ENCODE data around the gene RTN3.
"Not testable (repeated sequence)": the region's sequence is repeated elsewhere in the genome, so short reads cannot be mapped to it uniquely, and the experiment has no call there.

RTN3 gene

DNA sequence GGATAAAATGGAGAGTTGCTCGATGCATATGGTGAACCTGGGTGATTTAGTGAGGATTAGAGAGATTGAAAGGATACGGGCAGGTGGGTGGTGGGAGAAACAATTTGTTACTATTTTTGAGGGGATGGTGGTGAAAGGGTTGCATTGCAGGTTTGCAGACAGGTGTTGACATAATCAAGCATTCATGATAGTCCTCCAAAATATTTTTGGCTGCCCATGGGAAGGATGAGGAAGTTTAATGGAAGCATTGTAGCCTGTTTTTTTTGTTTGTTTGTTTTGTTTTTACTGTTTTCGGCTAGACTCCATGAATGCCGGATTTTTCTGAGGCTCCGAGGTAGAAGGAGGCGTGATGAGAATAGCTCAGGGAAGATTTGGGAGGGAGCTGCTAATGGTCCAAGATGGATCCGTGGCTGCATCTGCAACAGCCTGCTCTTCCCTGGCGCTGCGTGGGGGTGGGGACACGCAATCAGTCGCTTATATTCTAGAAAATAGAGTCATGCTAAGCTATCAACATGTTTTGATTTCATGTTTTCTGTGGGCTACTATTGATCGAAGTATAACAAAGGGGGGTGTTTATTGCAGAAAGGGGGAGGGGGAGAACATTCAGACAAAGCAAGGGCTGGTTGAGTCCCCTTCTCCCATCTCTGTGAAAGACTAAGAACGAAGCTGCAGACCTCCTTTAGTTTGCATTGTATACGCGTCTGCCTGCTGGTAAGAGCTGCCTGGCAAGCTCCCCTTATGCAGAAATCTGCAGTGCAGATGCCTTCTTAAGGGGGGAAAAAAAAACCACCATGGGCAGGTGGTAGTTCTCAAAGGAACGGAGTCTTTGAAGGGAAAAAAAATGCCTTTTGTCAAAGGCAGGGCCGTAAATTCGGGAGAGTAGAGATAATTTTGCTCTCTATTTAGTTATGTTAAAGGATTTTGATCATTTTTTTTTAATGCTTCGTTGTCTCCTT lies 1.0 kb downstream of the RTN3 start:
- DNase-seq (ENCODE audit: low read depth in 3 of 3): peak in 1 of 3 experiments; percentile 22

DNA sequence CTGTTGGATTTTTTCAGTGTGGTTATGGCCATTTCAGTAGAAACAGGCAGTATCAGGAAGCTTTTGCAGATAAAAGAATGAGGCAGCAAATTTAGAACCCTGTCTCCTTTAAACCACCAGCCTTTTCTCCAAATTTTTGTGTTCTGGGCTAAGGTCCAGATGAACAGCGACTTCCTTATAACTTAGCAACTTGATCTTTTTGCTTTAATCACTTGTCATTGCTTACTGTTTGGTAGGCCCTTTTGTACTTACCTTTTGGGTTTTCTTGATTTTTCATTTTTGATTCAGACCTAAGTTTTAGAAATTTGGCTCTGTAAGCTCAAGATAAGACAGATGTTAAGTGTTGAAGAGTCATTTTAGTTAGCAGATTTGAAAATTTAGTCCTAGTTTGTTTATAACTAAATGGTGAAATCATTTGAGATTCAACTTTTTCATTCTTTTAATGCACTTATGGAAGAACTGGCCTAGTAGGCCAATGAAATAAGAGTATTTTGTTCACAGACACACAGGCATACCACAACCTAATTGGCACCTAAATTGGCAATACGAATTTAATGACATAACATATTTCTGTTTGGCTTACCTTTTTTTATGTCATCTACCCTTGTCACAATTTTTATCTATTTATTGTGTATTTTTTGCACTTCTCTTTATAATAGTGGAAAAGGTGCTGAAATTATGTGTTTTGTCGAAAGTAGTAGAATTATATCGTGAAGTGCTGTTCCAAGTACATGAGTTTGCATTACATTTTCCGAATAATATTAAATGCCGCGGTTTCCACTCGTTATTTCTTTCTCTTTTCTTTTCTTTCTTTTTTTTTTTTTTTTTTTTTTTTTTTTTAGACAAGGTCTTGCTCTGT lies 2.1 kb downstream of the RTN3 start:
- no peak for DNase-seq (ENCODE audit: low read depth in 3 of 3)

DNA sequence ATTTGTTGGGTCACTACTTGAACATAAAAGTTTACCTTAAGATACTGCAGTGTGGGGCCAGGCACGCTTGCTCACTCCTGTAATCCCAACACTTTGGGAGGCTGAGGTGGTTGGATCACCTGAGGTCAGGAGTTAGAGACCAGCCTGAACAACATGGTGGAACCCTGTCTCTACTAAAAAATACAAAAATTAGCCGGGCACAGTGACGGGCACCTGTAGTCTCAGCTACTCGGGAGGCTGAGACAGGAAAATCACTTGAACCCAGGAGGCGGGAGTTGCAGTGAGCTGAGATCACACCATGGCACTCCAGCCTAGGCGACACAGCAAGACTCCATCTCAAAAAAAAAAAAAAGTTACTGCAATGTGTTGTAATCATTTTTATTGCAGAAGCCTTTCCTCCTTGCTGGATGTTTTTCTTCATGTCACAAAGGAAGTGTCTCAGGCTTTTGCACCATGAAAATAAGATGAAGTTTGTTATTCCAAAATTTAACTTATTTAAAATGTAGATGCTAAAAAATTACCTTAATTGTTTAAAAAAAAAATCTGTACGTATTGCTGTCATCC lies 3.9 kb downstream of the RTN3 start:
- not testable (repeated sequence) for DNase-seq (ENCODE audit: low read depth in 3 of 3)

DNA sequence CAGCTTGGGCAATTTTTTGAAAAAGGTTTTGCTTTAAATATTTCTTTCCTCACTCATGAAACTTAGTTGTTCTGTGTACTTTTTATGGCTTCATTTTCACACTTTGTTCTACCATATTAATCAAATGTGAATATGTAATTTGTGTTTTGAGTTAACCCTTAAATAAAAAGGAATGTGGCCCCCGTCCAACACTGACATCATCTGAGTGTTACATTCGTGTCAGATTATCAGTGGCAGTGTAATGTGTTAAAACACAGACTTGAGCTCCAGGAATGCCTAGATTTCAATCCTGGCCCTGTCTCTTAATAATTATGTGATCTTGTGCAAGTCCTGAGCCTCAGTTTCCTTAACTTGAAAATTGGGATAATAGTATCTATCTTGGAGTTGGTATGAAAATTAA lies 5.6 kb downstream of the RTN3 start:
- DNase-seq (ENCODE audit: low read depth in 3 of 3): no peak

DNA sequence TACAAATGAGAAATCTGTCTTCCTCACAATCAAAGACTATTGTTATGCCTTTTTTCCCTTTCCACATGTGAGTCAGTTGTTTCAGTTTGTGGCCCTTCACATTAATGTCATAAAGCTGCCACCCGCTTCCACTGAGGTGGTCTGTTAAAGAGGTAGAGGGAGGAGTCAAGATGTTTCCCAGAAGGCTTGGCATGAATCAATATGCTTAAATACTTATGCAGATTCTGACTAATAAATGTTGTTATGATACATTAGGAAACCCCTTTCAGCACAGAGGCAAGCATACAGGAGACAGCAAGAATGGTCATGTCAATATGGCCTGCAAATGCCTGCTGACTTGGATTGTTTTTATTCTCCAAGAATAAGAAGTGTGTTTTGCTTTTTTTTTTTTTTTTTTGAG lies 6.5 kb downstream of the RTN3 start:
- DNase-seq (ENCODE audit: low read depth in 3 of 3): peak in 1 of 3 experiments; percentile 20

DNA sequence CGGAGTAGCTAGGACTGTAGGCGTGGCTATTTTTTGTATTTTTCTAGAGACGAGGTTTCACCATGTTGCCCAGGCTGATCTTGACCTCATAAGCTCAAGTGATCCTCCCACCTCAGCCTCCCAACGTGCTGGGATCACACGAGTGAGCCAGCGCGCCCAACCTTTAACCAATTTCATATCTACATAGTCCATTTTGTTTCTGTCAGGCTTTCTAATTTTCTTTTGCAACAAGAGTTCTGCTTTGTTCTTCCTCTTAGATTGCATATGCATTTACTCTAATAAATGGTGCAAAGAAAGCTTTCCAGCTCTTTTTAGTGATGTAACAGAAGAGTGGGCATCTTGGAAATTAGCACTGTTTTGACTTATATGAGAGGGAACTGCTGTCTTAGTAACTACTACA lies 13.3 kb downstream of the RTN3 start:
- DNase-seq (ENCODE audit: low read depth in 3 of 3): no peak

DNA sequence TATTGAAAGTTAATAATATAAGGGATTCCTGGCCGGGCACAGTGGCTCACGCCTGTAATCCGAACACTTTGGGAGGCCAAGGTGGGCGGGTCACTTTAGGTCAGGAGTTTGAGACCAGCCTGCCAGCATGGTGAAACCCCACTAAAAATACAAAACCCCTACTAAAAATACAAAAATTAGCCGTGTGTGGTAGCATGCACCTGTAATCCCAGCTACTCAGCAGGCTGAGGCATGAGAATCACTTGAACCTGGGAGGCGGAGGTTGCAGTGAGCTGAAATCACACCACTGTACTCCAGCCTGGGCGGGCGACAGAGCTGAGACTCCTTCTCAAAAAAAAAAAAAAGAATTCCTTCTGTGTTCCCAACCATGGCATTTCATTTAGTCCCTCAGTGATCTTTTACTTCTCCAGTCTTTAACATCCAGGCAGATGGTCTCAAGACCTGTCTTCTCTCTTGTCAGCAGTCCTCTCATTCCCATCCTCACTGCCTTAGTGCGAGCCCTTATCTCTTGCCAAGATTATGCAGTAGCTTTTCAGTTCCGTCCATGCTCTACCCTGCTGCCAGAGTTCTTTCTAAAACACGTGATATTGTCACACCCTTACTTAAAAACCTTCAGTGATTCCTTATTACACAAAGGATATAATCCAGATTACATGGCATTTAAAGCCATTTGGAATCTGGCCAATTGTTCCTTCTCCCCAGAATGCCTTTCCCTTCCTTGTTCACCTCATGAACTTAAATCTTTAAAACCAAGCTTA lies 17.9 kb downstream of the RTN3 start:
- DNase-seq (ENCODE audit: low read depth in 3 of 3): no peak

DNA sequence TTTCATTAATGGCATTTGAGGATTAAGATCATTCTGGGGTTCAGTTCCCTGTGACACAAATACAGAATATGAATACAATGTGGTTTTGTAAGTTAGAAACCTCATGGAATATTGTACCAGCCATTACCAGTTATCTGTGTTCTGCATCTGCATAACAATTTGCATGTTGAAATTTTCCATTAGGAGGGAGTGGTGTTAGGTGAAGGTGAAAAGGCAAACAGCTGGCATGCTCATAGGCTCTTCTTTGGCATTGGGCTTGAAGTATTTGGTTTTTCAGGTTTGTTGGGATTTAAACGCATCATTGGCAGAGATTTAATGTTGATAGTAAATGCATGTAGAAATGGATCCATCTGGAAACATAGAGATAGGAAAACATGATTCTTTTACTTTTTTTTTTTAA lies 18.6 kb downstream of the RTN3 start:
- DNase-seq (ENCODE audit: low read depth in 3 of 3): no peak

DNA sequence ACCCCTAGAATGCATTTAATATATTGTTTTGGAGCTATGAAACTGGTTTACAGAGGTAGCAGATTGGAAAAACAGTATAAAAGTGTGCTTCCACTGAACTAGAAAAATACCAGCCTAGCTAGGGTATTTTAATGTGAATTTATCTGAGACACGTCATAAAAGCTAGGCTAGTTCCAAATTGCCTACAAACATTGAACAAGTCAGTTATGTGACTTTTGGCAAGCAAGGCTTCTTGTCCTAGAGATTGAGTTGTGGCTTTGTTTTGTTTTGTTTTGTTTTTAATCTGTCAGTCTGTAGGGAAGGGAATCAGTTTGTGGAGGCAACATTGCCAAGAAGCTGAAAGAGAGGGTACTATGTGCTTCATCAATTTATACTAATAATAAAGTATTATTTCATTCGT lies 24.2 kb downstream of the RTN3 start:
- DNase-seq (ENCODE audit: low read depth in 3 of 3): no peak

DNA sequence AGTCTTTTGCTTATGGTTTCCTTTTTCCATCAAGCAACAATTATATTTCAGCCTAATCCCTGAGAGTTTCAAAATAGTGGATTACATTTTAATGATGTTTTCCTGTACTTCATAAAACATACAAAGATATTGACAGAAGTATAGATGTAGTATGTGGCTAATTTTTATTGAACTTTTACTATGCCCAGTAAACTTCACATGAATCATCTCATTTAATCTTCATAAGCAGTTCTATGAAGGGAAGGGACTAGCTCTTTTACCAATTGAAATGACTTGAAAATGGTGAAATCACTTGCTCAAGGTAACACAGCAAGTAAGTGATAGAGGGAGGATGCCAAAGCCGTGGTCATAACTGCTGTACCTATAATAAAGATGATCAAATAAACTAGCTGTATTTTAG lies 27.5 kb downstream of the RTN3 start:
- DNase-seq (ENCODE audit: low read depth in 3 of 3): no peak

DNA sequence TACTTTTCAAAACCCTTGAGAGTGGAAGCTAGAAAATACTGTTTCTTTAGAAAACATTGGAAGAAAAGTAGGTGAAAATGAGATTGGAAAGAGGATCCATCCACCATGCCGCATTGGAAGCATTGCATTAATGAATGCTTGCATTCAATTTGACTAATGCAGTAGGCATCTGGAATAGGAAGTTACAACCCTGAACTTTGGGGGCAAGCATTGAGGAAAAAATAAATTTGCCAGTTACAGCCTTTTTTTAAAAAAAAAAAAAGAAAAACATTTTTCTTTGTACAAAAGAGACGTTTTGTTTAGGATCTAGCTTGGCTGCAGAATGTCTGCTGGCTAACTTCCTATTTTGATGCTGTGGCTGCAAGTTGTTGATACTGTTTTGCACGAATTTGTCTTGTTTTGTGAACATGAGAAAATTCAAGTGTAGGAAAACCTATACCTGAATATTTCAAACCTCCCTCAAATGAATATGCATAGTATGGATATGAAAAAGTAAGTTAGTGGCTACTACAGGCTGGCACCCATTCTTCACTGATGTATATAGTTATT lies 28.1 kb downstream of the RTN3 start:
- DNase-seq (ENCODE audit: low read depth in 3 of 3): no peak

DNA sequence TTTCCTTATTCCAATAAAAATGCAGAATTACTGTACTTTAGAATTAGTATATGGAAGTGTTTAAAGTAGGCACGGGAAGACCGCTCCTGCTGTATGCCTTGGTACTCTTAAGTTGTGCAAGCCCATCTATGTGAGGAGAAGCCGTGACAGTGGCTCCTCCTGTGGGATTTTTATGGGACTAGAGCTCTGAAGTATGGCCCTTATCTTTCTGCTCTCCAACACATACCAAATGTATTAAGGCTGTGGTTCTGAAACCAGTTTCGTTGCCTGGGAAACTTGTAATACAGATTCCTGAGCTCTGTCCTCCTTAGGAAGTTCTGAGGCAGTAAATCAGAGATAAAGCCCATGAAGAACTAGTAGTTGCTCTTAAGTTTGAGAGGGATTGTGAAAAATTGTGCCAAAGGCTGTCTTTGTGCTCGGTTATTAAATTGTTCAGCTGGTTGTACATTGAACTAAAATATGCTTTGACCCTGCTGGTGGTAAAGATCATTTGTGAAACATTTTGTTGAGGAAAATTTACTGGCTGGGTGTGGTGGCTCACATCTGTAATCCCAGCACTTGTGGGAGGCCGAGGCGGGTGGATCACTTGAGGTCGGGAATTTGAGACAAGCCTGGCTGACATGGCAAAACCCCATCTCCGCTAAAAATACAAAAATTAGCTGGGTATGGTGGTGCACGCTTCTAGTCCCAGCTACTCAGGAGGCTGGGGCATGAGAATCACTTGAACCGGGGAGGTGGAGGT lies 29.3 kb downstream of the RTN3 start:
- DNase-seq (ENCODE audit: low read depth in 3 of 3): no peak

DNA sequence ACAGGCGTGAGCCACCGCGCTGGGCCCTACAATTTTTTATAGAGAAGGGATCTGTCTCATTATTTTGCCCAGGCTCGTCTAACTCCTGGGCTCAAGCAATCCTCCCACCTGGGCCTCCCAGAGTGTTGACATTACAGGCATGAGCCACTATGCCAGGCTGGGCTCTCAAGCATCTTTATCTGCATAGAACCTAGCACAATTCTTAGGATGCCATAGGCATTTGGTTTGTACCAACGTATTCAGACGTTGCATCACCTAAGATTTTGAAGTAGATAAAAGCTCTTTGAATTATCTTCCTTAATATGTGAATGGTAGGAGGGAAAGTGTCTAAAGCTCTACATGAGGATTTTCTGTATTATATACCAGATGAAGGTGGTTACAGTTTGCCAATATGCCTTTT lies 30.5 kb downstream of the RTN3 start:
- DNase-seq (ENCODE audit: low read depth in 3 of 3): no peak

DNA sequence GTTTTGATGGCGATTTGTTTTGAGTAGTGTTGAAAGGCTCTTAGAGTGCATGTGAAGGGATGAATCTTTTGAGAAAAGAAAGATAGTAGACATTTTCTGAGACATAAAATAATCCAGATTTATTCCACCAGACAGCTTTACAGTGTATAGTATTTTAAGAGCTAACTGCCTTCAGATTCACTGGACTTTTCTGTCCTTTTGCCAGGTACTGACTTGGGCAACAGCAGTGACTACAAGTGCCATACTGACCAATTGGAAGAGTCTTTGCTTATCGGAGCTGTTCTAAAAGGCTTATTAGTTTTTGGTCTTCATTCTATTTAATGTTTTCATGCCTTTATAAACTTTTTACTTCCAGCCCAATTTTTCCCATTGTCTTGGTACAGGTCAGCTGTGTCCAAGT lies 32.5 kb downstream of the RTN3 start:
- no peak for DNase-seq (ENCODE audit: low read depth in 3 of 3)

DNA sequence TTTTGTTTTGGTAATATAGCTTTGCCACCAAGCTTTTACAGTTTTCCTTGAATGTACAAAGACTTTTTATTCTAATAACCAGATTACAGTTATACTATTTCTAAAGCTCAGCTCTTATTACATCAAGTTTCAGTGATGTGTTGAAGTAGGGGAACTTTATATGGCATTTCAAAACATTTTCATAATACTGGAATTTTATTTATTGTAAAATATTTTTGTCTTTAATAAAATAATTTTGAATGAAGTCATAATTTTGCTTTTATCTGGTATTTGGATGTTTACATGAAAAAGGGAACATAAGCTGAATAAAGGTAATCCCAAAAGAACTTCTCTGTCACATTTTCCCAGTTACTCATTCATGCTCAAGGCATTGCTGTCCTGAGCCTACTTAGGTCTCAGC lies 34.7 kb downstream of the RTN3 start:
- no peak for DNase-seq (ENCODE audit: low read depth in 3 of 3)

DNA sequence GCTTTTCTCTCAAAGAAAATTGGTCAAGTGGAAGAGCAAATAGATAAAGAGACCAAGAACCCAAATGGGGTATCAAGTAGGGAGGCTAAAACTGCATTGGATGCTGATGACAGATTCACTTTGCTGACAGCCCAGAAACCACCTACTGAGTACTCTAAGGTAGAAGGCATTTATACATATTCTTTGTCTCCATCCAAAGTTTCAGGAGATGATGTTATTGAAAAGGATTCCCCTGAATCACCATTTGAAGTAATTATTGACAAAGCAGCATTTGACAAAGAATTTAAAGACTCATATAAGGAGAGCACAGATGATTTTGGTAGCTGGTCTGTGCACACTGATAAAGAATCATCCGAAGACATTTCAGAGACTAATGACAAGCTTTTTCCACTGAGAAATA lies 37.7 kb downstream of the RTN3 start:
- DNase-seq (ENCODE audit: low read depth in 3 of 3): no peak

DNA sequence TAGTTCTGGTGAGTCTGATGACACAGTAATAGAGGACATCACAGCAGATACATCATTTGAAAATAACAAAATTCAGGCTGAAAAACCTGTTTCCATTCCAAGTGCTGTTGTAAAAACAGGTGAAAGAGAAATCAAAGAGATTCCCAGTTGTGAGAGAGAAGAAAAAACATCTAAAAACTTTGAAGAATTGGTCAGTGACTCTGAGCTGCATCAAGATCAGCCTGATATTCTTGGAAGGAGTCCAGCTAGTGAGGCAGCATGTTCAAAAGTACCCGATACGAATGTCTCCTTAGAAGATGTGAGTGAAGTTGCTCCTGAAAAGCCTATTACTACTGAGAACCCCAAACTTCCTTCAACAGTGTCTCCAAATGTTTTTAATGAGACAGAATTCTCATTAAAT lies 38.7 kb downstream of the RTN3 start:
- no peak for DNase-seq (ENCODE audit: low read depth in 3 of 3)

DNA sequence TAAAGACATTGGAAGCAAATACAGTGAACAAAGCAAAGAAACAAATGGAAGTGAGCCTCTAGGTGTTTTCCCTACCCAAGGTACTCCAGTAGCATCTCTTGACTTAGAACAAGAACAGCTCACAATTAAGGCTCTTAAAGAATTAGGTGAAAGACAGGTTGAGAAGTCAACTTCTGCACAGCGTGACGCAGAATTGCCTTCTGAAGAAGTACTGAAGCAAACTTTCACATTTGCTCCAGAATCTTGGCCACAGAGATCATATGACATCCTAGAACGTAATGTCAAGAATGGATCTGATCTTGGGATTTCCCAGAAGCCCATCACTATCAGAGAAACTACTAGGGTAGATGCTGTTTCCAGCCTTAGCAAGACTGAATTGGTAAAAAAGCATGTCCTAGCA lies 39.3 kb downstream of the RTN3 start:
- no peak for DNase-seq (ENCODE audit: low read depth in 3 of 3)

DNA sequence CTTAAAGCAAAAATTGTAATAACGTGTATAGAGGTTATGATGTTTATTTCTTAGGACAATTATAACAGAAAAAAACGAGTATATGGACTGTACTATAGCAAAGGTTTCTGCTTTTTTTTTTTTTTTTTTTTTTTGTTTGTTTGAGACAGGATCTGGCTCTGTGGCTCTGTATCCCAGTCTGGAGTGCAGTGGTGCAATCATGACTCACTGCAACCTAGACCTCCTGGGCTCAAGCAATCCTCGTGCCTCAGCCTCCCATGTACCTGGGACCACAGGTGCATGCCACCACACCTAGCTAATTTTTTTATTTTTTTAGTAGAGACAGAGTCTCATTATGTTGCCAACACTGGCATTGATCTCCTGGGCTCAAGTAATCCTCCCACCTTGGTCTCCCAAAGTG lies 48.0 kb downstream of the RTN3 start:
- no peak for DNase-seq (ENCODE audit: low read depth in 3 of 3)

DNA sequence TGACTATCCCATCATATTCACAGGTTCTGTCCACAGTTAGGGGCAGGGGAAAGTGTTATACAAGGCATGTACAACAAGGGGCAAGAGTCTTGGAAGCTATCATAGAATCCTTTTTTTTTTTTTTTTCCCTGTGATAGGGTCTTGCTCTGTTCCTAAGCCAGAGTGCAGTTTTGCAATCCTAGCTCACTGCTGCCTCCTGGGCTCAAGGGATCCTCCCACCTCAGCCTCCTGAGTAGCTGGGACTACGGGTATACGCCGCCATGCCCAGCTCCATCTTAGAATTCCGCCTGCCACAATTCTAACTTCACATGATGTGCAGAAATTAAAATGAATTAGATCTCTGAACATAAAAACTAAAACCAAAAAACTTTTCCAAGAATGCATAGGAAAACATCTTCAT lies 55.6 kb downstream of the RTN3 start:
- no peak for DNase-seq (ENCODE audit: low read depth in 3 of 3)

DNA sequence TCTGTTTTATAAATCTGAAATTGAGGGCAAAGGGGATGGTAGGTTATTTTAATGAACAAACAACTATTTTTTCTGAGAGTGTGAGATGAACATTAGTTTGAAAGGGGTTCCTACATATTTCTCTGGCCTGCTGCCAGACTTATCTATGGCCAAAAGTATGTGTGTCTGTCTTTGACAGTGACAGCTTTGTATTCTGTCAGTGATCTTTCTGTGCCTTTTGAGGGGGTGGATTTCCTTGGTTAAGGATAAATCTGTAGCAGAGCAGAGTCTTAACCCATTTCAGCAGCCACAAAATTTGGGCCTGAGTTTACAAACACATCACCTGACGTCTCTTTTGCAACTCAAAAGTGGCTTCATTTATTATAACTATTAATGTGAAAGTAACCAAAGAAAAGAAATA lies 56.4 kb downstream of the RTN3 start:
- no peak for DNase-seq (ENCODE audit: low read depth in 3 of 3)
